ENCODE data around the gene COL5A2.

- TF ChIP-seq POLR2A (IDR thresholded peaks at IDR 0.05) (no peak), POLR2AphosphoS5 (IDR thresholded peaks at IDR 0.05) (no peak), EP300 (IDR thresholded peaks at IDR 0.05; ENCODE audit: low read depth) (no peak)
- TF ChIP-seq, protein P1, sequence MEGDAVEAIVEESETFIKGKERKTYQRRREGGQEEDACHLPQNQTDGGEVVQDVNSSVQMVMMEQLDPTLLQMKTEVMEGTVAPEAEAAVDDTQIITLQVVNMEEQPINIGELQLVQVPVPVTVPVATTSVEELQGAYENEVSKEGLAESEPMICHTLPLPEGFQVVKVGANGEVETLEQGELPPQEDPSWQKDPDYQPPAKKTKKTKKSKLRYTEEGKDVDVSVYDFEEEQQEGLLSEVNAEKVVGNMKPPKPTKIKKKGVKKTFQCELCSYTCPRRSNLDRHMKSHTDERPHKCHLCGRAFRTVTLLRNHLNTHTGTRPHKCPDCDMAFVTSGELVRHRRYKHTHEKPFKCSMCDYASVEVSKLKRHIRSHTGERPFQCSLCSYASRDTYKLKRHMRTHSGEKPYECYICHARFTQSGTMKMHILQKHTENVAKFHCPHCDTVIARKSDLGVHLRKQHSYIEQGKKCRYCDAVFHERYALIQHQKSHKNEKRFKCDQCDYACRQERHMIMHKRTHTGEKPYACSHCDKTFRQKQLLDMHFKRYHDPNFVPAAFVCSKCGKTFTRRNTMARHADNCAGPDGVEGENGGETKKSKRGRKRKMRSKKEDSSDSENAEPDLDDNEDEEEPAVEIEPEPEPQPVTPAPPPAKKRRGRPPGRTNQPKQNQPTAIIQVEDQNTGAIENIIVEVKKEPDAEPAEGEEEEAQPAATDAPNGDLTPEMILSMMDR (IDR thresholded peaks at IDR 0.05), result no peak
Measured at GRCh38 chr2:189176516-189176915, 3.0 kb downstream of the COL5A2 start.
